HG03064 (cell line): Measurements from ENCODE around the gene METAP2.

Experiments
- ATAC-seq: cut with Tn5 transposase; IDR thresholded peaks from one replicate; pipeline ENCODE4 v1.9.1; 2021; ENCODE audit warnings: low read depth; ENCODE audit not compliant: unreplicated experiment

METAP2 gene

GRCh38 chr12:95547522-95548055, 73.6 kb downstream of the METAP2 start:
- ATAC-seq: no peak

GRCh38 chr12:95548056-95548538, 74.1 kb downstream of the METAP2 start:
- no peak for ATAC-seq

GRCh38 chr12:95548539-95549391, 74.8 kb downstream of the METAP2 start:
- ATAC-seq: no peak

- no peak for ATAC-seq
Measured at GRCh38 chr12:95549392-95550084, 75.6 kb downstream of the METAP2 start.

- ATAC-seq: no peak
Measured at GRCh38 chr12:95551305-95551704, 77.4 kb downstream of the METAP2 start, which contains the start of gene USP44. Gene USP44, minus strand, starts transcription at chr12:95551476. Its CDS starts 17,220 bp downstream, at chr12:95534256.

GRCh38 chr12:95551913-95552516, 78.1 kb downstream of the METAP2 start:
- no peak for ATAC-seq

GRCh38 chr12:95553197-95553943, 79.4 kb downstream of the METAP2 start:
- ATAC-seq: no peak

- no peak for ATAC-seq
Measured at GRCh38 chr12:95554532-95555071, 80.7 kb downstream of the METAP2 start.

GRCh38 chr12:95557625-95558024, 83.7 kb downstream of the METAP2 start:
- ATAC-seq: no peak
